Activated CD8-positive, alpha-beta memory T cell treated with anti-CD3 and anti-CD28 coated beads for 48 hours (primary cell): ENCODE results near the gene COL27A1.

Source experiments
- DNase-seq, 3 experiments: peaks; one replicate each; pipeline ENCODE4 v3.0.0-alpha.2; 2020; ENCODE audit warnings: low read depth in 2 of 3, low spot score in 2 of 3

COL27A1 gene

GRCh38 chr9:114350636-114351401 is 195.5 kb downstream of the COL27A1 start:
- DNase-seq = no peak

GRCh38 chr9:114351932-114352331 is 196.6 kb downstream of the COL27A1 start:
- DNase-seq = no peak

GRCh38 chr9:114355821-114356220 is 200.5 kb downstream of the COL27A1 start:
- DNase-seq = no peak

- no peak for DNase-seq
Measured at GRCh38 chr9:114356792-114357191, 201.5 kb downstream of the COL27A1 start.

- DNase-seq = no peak
Measured at GRCh38 chr9:114357360-114357759, 202.0 kb downstream of the COL27A1 start.

- no peak for DNase-seq
Measured at GRCh38 chr9:114357911-114358328, 202.6 kb downstream of the COL27A1 start.

- no peak for DNase-seq
Measured at GRCh38 chr9:114359801-114360200, 204.5 kb downstream of the COL27A1 start.

- DNase-seq = no peak
Measured at GRCh38 chr9:114361542-114361941, 206.2 kb downstream of the COL27A1 start.
